Natural killer cell treated with Interleukin-12 subunit alpha and Interleukin-12 subunit beta and Interleukin-15 and Interleukin-18, amount 100 ng/mL, for 72 hours (primary cell): ENCODE measurements around the gene RNFT2. TPM values are rescaled to one million over a fixed set of nuclear protein-coding genes. Genes with fewer than 3 reads are reported as not detected.

Experiments used
- ATAC-seq, 2 donors: fragments of 150-1000 bp; cut with Tn5 transposase in 1 of 2; sonication (Bioruptor Pico), chemical (Tn5 transposase) in 1 of 2; 2 replicates each; pipeline ENCODE4 v1.10.0; 2021
- DNase-seq: peaks from one replicate; pipeline ENCODE4 v3.0.0; 2022; ENCODE audit warnings: low spot score
- H3K27ac Mint-ChIP-seq, 2 donors: 1 replicate in 1 of 2; 2 replicates in 1 of 2; pipeline ENCODE4 v1.8.0; 2022; ENCODE audit warnings: mixed read lengths in 2 of 2, mild to moderate bottlenecking in 1 of 2, moderate library complexity in 1 of 2
- H3K27me3 Mint-ChIP-seq, 2 donors: 1 replicate in 1 of 2; 2 replicates in 1 of 2; pipeline ENCODE4 v1.8.0; 2022; ENCODE audit warnings: mixed read lengths in 2 of 2
- H3K36me3 Mint-ChIP-seq: one replicate; pipeline ENCODE4 v1.8.0; 2022; ENCODE audit warnings: mixed read lengths
- H3K4me1 Mint-ChIP-seq, 2 donors: 1 replicate in 1 of 2; 2 replicates in 1 of 2; pipeline ENCODE4 v1.8.0; 2022; ENCODE audit warnings: low read depth in 2 of 2, mixed read lengths in 2 of 2, mild to moderate bottlenecking in 1 of 2
- H3K4me3 Mint-ChIP-seq: one replicate; pipeline ENCODE4 v1.8.0; 2022; ENCODE audit warnings: mixed read lengths
- H3K9me3 Mint-ChIP-seq: 2 replicates; pipeline ENCODE4 v1.8.0; 2022; ENCODE audit warnings: mixed read lengths
- total RNA-seq, 2 donors: library from RNA; stranded (reverse); gene quantifications; one replicate each; pipeline ENCODE4 v1.2.3, GENCODE V29; 2022

RNFT2 gene
- total RNA-seq, 2 donors from 2014 or later, result 17.2 to 18.3 TPM

DNA sequence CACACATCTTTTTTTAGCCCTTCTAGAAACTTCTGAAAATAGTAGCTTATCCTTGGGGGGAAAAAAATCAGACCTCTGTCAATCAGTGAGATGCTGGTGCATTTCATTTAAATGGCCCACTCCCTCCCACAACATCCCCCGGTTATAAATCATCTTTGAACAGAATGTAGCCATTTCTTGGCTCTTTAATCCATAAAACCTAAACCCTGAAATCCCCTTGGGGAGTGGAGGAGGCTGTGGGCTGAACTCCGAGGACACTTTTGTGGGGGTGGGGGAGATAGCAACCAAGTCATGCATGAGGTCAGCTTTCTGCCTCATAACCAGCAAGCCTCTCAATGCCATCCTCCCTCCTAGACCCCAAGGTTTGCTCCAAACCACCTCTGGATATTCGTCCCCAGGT is 122.1 kb downstream of the RNFT2 start:
- Mint-ChIP-seq H3K4me3 (no peak overlapping the region), H3K9me3 (no peaks in the 10 kb centered on the region), H3K4me1 (no peaks in the 10 kb centered on the region), H3K27me3 (peaks cover 27 to 28% of the 10 kb centered on the region in 2 donors), H3K36me3 (no peaks in the 10 kb centered on the region), H3K27ac (no peak overlapping the region)
- no peak for DNase-seq
- no peak for ATAC-seq

DNA sequence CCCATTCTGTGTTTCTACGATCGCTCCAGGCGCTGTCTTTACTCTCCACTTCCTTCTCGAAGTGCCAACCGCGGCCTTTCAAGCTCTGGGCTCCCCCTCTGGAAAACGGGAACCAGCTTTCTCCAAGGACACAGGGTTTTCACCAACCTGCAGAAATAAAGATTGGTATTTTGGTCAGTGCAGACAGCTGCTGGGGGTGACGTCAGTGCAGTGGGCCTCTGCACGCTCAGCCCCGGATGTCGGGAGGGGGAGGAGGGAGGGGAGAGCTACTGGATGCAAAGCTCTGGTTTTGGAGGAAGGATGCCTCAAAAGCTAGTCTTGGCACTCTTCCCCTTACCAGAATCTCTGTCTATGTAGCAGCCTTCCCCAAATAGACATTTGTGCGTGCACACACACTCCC is 123.2 kb downstream of the RNFT2 start:
- no peak overlapping the region for H3K4me3 Mint-ChIP-seq
- no peak for DNase-seq
- H3K4me1 Mint-ChIP-seq, result no peaks in the 10 kb centered on the region
- ATAC-seq, result peak in 1 of 2 donors; percentile 81
- H3K27me3 Mint-ChIP-seq, result peaks cover 21 to 23% of the 10 kb centered on the region in 2 donors
- H3K27ac Mint-ChIP-seq, result no peak overlapping the region
- H3K36me3 Mint-ChIP-seq, result no peaks in the 10 kb centered on the region
- H3K9me3 Mint-ChIP-seq, result no peaks in the 10 kb centered on the region

DNA sequence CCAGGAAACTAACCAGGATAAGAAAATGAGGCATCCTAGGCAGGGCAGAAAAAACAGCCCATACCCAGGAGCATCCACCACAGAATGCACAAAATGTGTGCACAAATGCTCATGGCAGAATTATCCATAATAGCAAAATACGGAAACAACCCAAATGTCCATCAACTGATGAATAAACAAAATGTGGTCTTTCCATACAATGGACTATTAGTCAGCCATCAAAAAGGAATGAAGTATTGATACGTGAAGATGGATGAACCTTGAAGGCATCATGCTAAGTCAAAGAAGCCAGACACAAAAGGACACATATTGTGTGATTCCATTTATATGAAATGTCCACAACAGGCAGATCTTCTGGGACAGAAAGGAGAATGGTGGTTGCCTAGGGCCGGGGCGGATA is 124.1 kb downstream of the RNFT2 start:
- Mint-ChIP-seq H3K27me3 (peaks cover 20 to 23% of the 10 kb centered on the region in 2 donors), H3K27ac (no peak overlapping the region)

DNA sequence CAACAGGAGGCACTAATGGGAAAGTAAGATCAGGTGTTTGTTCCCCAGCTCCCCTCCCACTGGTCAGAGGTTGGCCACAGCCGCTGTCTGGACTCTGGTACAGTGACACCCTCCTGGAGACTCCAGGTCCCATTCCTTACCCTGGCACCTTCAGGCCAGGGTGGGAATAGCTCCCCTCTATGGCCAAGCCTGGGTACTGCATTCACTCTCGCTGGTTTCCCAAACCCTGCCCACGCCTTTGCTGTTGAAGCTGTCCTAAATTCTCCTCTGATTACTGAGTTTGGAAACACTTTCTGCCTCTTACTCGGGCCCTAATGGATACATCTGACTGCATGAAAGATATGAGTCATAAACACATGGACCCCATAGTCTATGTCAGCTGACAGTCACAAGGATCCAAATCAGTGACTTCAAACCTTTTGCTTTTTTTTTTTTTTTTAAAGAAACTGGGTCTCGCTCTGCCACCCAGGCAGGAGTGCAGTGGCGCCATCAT is 125.2 kb downstream of the RNFT2 start:
- ATAC-seq, result peak; percentile 47 to 57

More for the DNA sequence above, 124.1 kb downstream of the RNFT2 start:
- no peaks in the 10 kb centered on the region for H3K9me3 Mint-ChIP-seq
- no peaks in the 10 kb centered on the region for H3K4me1 Mint-ChIP-seq
- H3K4me3 Mint-ChIP-seq, result no peak overlapping the region
- H3K36me3 Mint-ChIP-seq, result no peaks in the 10 kb centered on the region
- ATAC-seq (no peak), DNase-seq (no peak)

DNA sequence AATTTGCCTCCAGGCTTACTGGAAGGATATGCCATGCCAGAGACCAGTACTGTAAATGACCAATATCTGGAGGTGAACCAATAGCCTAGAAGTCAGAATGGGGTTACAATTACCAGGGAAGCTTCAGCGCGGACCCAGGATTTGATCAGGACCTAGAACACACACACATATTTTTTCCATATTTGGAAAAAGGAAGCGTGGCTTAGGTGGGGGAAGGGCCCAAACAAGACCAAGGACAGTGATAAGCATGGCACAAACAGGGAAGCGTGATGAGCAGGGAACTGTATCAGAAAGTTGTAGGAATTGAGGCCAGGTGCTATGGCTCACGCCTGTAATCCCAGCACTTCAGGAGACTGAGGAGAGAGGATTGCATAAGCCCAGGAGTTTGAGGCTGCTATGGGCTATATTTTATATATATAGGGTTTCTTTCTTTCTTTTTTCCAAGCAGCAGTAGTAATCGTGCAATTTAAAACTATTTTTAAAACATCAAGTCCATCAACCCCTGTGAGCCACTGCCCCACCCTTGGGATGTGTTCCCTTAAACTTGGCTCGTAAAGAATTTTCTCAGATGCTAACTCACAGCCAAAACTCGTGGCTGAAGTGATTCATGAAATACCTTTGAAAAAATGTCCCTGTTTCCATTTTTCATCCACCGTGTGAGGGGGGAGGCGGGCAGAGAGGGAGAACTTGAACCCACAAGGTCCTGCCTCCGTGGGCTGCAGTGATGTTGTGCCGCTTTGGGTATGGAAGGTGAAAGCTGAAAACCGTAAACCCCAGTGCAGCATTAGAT is 126.5 kb downstream of the RNFT2 start:
- Mint-ChIP-seq H3K9me3 (no peaks in the 10 kb centered on the region), H3K27ac (no peak overlapping the region), H3K36me3 (no peaks in the 10 kb centered on the region), H3K4me1 (no peaks in the 10 kb centered on the region), H3K27me3 (peaks cover 12 to 13% of the 10 kb centered on the region in 2 donors), H3K4me3 (no peak overlapping the region)
- DNase-seq (no peak), ATAC-seq (no peak)

More for the DNA sequence above, 125.2 kb downstream of the RNFT2 start:
- no peak for DNase-seq
- Mint-ChIP-seq H3K36me3 (no peaks in the 10 kb centered on the region), H3K4me3 (no peak overlapping the region), H3K4me1 (no peaks in the 10 kb centered on the region), H3K9me3 (no peaks in the 10 kb centered on the region), H3K27me3 (peaks cover 12 to 17% of the 10 kb centered on the region in 2 donors), H3K27ac (no peak overlapping the region)

DNA sequence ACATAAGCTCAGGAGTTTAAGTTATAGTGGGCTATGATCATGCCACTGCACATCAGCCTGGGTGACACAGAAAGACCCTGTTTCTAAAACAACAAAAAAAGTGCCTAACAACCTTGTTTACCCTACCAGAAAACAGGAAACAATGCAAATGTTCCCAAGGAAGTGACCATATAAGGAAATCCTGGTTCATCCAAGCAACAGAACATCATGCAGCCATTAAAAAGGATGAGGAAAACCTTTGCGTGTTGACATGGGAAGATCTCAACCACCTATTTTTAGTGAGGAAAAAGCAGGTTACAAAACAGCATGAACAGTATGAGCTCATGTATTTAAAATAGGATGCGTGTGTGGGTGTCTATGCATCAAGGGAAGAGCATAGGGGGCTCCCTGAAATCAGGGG is 129.4 kb downstream of the RNFT2 start:
- H3K4me1 Mint-ChIP-seq, result no peaks in the 10 kb centered on the region
- DNase-seq (no peak), ATAC-seq (no peak)
- no peak overlapping the region for H3K27ac Mint-ChIP-seq
- no peak overlapping the region for H3K4me3 Mint-ChIP-seq
- no peaks in the 10 kb centered on the region for H3K36me3 Mint-ChIP-seq
- peaks cover 4 to 8% of the 10 kb centered on the region in 2 donors for H3K27me3 Mint-ChIP-seq
- H3K9me3 Mint-ChIP-seq, result no peaks in the 10 kb centered on the region

DNA sequence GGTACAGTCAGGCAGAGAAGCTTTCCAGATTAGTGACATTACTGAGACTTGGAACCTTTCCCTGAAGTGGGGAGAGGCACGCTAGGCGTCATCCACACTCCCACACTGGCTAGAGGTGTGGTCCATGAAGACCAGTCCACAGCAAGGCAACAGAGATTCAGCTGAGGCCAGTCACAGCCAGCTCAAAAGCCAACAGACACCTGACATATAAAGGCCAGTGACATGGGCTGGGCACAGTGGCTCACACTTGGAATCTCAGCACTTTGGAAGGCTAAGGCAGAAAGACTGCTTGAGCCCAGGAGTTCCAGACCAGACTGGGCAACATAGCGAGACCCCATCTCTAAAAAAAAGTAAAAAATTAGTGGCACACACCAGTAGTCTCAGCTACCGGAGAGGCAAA is 132.2 kb downstream of the RNFT2 start:
- no peak for DNase-seq
- ATAC-seq, result no peak
- Mint-ChIP-seq H3K4me1 (no peaks in the 10 kb centered on the region), H3K27ac (no peak overlapping the region), H3K9me3 (no peaks in the 10 kb centered on the region), H3K36me3 (no peaks in the 10 kb centered on the region), H3K4me3 (no peak overlapping the region), H3K27me3 (peaks cover 15 to 19% of the 10 kb centered on the region in 2 donors)

DNA sequence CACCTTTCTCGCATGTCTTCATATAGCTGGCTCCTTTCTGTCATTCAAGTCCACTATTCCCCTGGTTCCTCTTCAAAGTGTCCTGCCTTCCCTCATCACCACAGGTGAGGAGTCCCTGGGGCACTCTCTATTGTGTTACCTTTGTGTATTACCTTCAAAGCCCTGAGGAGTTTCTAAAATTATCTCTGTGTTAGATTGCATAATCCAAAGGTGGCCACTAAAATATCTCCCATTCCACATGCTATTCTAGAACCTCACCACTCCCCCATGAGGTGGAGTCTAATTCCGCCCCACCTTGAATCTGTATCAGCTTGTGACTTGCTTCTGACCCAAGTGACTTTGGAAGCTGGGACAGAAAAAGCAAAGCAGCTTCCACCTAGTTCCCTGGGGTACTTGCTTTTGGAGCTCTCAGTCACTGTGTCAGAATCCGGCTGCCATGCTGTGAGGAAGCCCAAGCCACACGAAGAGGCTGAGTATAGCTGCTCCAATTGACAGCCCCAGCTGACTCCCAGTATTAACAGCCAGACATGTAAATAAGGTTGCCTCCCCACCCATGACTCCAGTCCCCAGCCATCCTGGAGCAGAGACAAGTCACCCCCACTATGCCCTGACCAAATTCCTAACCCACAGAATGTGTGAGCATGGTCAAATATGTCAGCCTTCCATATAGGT is 136.3 kb downstream of the RNFT2 start:
- peaks cover 38 to 46% of the 10 kb centered on the region in 2 donors for H3K27me3 Mint-ChIP-seq
- no peaks in the 10 kb centered on the region for H3K9me3 Mint-ChIP-seq
- no peak for ATAC-seq

DNA sequence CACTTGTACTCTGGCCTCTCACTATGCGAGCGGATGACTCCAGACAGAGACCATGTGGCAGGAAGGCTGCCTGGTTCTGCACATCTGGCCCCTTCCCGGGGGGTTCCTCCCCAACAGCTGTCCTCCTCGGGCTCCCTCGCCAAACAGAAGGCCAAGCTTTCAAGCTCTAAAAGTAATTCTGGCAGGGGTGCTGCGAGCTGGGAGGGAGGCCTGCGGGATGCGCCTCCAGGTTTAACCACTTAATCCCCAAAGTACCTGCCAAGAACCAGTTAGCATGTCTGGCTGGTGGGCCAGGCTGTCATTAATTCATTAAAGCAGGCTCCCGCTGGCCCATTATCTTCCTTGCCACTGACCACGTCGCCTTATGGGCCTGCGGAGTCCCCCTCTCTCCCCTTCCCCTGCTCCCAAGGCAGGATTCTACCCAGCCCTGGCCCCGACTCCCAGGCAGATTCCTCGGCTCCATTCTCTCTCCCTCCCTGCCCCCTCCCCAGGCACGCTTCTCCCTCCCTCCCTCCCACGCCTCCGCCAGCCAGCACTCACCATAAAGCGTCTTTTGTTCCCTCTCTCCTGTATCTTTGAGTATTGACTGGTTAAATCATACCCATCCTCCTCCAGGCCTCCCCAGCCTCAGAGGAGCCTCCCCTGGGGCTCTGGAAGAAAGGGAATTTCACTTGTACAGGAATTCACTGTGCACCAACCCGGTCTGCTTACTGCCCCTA is 138.2 kb downstream of the RNFT2 start:
- Mint-ChIP-seq H3K4me3 (no peak overlapping the region), H3K36me3 (peaks cover 4% of the 10 kb centered on the region), H3K9me3 (no peaks in the 10 kb centered on the region), H3K4me1 (peaks cover 16% of the 10 kb centered on the region in 2 donors), H3K27me3 (peaks cover 46 to 61% of the 10 kb centered on the region in 2 donors), H3K27ac (no peak overlapping the region)
- DNase-seq, result no peak
- ATAC-seq, result no peak

More for the DNA sequence above, 136.3 kb downstream of the RNFT2 start:
- Mint-ChIP-seq H3K36me3 (no peaks in the 10 kb centered on the region), H3K27ac (no peak overlapping the region), H3K4me3 (no peak overlapping the region), H3K4me1 (peaks cover 5 to 6% of the 10 kb centered on the region in 2 donors)
- DNase-seq, result no peak

DNA sequence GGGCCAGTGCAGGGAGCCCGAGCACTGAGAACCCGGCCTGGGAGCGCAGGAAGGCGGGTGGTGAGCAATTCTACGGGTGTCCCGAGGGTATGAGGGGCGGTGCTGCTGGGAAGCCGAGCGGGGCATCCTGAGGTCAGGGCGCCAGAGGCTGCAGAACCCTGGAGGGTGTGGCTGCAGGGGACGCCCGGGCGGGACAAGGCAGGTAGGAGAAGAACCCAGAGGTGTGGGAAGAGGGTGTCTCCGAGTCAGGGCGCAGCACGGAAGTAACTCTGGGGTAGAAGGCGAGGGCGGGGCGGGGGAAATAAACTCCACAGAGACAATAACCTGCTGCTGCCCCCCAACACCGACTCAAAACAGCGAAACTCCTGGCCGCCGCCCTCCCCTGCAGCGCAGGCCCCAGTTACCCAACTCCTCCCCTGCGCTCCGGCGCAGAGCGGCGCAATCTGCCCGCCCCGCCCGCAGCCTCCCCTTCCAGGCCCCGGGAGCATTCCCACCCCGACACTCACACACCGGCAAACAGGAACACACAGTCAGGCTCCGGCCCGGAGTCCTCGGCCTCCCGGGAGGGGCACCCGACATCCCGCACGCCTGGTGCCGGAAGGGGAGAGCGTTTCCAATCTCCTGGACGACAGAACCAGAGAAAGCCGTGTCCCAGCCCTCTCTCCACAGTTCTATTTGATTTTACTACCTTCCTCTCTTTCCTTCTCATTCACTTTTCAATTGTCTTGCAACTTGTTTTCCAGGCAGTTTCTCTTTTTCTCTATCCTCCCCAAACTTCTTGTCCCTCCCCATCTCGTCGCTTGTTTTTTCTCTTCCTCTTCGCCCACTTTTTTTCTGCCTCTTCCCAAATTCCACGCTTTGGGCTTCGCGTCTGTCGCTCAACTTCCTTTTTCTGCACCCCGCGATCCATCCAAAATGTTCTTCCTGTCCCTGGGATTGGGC is 140.7 kb downstream of the RNFT2 start:
- ATAC-seq (no peak), DNase-seq (no peak)
- Mint-ChIP-seq H3K36me3 (peaks cover 4% of the 10 kb centered on the region), H3K9me3 (no peaks in the 10 kb centered on the region), H3K27me3 (peaks cover 63 to 74% of the 10 kb centered on the region in 2 donors), H3K27ac (no peak overlapping the region), H3K4me1 (peaks cover 16% of the 10 kb centered on the region in 2 donors), H3K4me3 (peak overlapping the region; percentile 57)

DNA sequence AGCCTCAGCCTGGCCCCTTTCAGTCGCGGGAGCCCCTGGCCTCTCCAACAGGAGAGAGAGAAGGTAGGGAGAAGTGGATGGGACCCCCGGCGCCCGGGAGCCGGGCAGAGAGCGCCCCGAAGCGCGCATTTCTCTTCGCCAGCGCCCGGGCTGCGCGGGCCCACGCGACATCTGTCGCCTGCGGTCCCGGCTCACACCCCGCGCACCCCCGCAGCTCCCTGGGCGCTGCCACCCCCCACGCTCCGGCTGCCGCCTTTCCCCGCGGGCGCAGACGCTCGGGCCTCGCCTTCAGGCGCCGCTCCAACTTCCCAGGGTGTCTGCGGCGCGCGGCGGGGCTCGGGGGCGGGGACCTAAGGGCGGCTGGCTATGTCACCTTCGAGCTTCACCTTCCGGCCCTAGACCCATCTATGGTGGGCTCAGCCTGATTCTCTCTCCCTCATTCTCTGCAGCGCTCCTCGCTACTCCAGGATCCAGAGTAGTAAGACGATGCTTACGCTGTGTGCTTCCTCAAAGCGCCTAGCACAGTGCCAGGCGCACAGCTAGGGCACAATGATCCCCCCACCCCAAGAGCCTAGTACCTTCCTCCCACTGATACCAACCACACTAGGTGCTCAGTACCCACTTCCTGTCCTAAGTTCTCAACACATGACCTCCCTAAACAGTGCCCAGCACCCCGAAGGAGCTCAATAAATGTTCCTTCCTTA is 141.5 kb downstream of the RNFT2 start:
- H3K4me1 Mint-ChIP-seq, result peaks cover 16% of the 10 kb centered on the region in 2 donors
- no peak for DNase-seq
- no peaks in the 10 kb centered on the region for H3K9me3 Mint-ChIP-seq
- H3K4me3 Mint-ChIP-seq, result peak overlapping the region; percentile 57
- ATAC-seq, result peak in 1 of 2 donors; percentile 8
- H3K27me3 Mint-ChIP-seq, result peaks cover 62 to 75% of the 10 kb centered on the region in 2 donors
- no peak overlapping the region for H3K27ac Mint-ChIP-seq
- peaks cover 4% of the 10 kb centered on the region for H3K36me3 Mint-ChIP-seq

DNA sequence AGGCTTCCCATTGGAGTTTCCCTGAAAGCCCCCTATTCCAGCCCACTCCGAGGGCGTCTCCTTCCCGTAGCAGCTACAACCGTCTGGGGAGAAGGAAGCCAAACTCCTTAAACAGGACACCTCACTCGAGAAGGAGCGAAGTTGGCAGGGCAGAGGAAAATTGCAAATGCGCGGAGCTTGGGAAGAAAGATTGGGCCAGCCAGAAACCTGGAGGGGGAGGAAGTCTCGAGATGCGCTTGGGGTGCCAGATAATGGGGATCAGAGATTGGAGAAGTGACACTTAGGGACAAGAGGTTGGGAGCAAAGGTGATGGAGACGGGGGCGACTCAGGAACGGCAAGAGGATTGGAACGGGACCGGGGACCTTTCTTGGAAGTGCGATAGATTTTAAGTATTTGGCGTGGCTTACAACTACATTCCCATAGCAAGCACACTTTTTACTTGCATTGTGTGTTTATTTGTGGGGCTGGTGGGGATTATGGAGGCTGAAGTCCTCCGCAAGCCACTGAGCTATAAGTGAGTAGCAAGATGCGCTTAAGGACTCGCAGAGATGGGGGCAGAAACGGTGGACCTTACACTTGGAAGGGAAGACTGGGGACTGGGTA is 142.2 kb downstream of the RNFT2 start:
- Mint-ChIP-seq H3K36me3 (peaks cover 4% of the 10 kb centered on the region), H3K4me1 (peaks cover 16% of the 10 kb centered on the region in 2 donors), H3K4me3 (peak overlapping the region; percentile 50), H3K27me3 (peaks cover 63 to 78% of the 10 kb centered on the region in 2 donors), H3K9me3 (no peaks in the 10 kb centered on the region), H3K27ac (no peak overlapping the region)
- no peak for ATAC-seq
- DNase-seq, result no peak
